Tibial artery (tissue), 4 donors: Measurements from ENCODE around the gene SUPT6H.

Experiments used
- DNase-seq, 2 donors: peaks; one replicate each; pipeline ENCODE4 v3.0.0-alpha.2; 2019
- H3K27ac ChIP-seq, 2 donors: fragments of 200-600 bp; sonication (generic) in 1 of 2; 1 replicate in 1 of 2; 2 replicates in 1 of 2; pipeline ENCODE4 v1.5.1; 2018 to 2019; ENCODE audit warnings: mild to moderate bottlenecking in 1 of 2
- H3K27me3 ChIP-seq, 2 donors: fragments of 200-600 bp; sonication (generic) in 1 of 2; one replicate each; pipeline versions ENCODE4 v1.5.1 to v1.6.0; 2016 to 2019
- H3K36me3 ChIP-seq, 3 donors: fragments of 200-600 bp; sonication (generic) in 2 of 3; one replicate each; pipeline ENCODE4 v1.5.1; 2016 to 2019; ENCODE audit warnings: mild to moderate bottlenecking in 2 of 3
- H3K4me1 ChIP-seq, 4 donors: fragments of 200-600 bp; sonication (generic) in 2 of 4; 1 replicate in 3 of 4; 2 replicates in 1 of 4; pipeline ENCODE4 v1.5.1; 2016 to 2019
- H3K4me3 ChIP-seq, 2 donors: fragments of 200-600 bp; sonication (generic) in 1 of 2; 1 replicate in 1 of 2; 2 replicates in 1 of 2; pipeline ENCODE4 v1.5.1; 2018 to 2019; ENCODE audit warnings: mild to moderate bottlenecking in 2 of 2
- H3K9me3 ChIP-seq, 3 donors: fragments of 200-600 bp; sonication (generic) in 1 of 3; one replicate each; pipeline ENCODE4 v1.5.1; 2016 to 2019
- intact Hi-C: fragments of 100-400 bp; cut with DNase I; formaldehyde crosslinking; loops from one replicate; pipeline ENCODE4 v1.15.0; 2023; ENCODE audit warnings: low total_unique reads
- TF ChIP-seq, protein P1 (sequence below), 2 experiments: fragments of 200-600 bp in 1 of 2; fragments of 450-650 bp in 1 of 2; IDR thresholded peaks; one replicate each; pipeline ENCODE4 v1.5.1; 2017 to 2019; ENCODE audit warnings: antibody characterized with exemption in 2 of 2, mild to moderate bottlenecking in 1 of 2, moderate library complexity in 1 of 2

SUPT6H gene

DNA sequence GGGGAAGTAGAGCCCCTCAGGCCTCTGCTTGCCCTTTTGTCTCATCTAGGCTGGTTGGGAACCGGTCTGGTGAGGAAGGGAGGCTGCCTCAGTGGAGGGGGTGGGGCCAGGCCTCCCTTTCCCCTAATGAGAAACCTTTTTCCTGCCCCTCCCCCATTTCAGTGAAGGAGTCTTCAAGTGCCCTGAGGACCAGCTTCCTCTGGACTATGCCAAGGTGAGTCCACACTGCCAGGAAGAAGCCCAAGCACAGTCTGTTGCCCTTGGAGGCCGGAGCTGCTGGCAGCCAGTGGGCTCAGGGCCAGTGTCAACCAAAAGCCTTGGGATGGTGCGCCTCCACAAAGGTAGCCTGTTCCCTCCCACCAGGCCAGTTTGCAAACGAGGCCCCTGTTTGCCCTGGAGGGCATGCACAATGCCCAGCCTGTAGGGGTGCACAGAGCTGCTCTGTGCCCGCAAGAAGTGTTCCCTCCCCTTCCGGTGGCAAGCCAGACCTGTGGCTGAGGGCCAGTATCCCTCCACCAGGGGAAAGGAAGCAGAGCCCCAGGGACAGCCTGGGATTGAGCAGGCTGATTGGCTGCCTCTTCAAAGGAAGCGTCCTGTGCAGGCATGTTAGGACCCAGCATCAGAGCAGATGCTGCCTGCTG, 85.2 kb downstream of the SUPT6H start:
- Histone ChIP-seq H3K36me3 (peaks cover 0 to 26% (median 23%) of the 10 kb centered on the region in 3 donors), H3K4me1 (peaks cover 0 to 76% (median 47%) of the 10 kb centered on the region in 4 donors), H3K9me3 (no peaks in the 10 kb centered on the region), H3K27me3 (no peaks in the 10 kb centered on the region), H3K4me3 (no peak overlapping the region), H3K27ac (peak overlapping the region; percentile 81 to 83)
- TF ChIP-seq, protein P1, sequence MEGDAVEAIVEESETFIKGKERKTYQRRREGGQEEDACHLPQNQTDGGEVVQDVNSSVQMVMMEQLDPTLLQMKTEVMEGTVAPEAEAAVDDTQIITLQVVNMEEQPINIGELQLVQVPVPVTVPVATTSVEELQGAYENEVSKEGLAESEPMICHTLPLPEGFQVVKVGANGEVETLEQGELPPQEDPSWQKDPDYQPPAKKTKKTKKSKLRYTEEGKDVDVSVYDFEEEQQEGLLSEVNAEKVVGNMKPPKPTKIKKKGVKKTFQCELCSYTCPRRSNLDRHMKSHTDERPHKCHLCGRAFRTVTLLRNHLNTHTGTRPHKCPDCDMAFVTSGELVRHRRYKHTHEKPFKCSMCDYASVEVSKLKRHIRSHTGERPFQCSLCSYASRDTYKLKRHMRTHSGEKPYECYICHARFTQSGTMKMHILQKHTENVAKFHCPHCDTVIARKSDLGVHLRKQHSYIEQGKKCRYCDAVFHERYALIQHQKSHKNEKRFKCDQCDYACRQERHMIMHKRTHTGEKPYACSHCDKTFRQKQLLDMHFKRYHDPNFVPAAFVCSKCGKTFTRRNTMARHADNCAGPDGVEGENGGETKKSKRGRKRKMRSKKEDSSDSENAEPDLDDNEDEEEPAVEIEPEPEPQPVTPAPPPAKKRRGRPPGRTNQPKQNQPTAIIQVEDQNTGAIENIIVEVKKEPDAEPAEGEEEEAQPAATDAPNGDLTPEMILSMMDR (IDR thresholded peaks at IDR 0.05): no peak
- peak in 1 of 2 donors; percentile 75 for DNase-seq
- intact Hi-C loops: loop anchor here (10.0 kb wide), 1 partner anchor 58 kb away; no protein-coding TSS in a partner anchor

DNA sequence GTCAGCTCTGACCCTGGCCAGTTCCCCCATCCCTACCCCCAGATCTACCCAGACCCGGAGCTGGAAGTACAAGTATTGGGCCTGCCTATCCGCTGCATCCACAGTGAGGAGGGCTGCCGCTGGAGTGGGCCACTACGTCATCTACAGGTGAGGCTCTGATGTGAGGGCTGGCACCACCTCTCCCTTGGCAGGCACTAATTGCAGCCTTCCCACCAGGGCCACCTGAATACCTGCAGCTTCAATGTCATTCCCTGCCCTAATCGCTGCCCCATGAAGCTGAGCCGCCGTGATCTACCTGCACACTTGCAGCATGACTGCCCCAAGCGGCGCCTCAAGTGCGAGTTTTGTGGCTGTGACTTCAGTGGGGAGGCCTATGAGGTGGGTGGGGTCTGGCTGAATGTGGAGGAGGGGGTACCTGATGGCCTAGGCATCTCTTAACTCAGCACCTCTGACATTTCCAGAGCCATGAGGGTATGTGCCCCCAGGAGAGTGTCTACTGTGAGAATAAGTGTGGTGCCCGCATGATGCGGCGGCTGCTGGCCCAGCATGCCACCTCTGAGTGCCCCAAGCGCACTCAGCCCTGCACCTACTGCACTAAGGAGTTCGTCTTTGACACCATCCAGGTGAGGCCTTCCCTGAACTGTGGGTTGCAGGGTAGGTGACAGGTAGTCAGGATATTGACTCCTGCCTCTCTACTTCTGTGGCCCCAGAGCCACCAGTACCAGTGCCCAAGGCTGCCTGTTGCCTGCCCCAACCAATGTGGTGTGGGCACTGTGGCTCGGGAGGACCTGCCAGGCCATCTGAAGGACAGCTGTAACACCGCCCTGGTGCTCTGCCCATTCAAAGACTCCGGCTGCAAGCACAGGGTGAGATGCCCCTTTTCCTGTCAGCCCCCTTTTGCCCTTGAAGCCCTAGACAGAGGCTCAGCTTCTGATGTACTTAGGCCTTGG, 86.1 kb downstream of the SUPT6H start:
- peaks cover 0 to 67% (median 41%) of the 10 kb centered on the region in 4 donors for H3K4me1 ChIP-seq
- no peak overlapping the region for H3K27ac ChIP-seq
- H3K4me3 ChIP-seq: no peak overlapping the region
- no peaks in the 10 kb centered on the region for H3K27me3 ChIP-seq
- H3K9me3 ChIP-seq: no peaks in the 10 kb centered on the region
- intact Hi-C loops: loop anchor here (1.0 to 10.0 kb wide), 2 partner anchors 21 to 57 kb away; no protein-coding TSS in a partner anchor
- peaks cover 0 to 26% (median 23%) of the 10 kb centered on the region in 3 donors for H3K36me3 ChIP-seq
- TF ChIP-seq, protein P1 (IDR thresholded peaks at IDR 0.05): no peak
- no peak for DNase-seq

DNA sequence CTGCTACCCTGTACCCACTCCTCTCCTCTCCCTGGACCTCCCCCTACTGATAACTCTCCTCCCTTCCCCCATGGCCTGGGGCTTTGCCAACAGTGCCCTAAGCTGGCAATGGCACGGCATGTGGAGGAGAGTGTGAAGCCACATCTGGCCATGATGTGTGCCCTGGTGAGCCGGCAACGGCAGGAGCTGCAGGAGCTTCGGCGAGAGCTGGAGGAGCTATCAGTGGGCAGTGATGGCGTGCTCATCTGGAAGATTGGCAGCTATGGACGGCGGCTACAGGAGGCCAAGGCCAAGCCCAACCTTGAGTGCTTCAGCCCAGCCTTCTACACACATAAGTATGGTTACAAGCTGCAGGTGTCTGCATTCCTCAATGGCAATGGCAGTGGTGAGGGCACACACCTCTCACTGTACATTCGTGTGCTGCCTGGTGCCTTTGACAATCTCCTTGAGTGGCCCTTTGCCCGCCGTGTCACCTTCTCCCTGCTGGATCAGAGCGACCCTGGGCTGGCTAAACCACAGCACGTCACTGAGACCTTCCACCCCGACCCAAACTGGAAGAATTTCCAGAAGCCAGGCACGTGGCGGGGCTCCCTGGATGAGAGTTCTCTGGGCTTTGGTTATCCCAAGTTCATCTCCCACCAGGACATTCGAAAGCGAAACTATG, 87.0 kb downstream of the SUPT6H start:
- H3K4me1 ChIP-seq: peaks cover 0 to 62% (median 38%) of the 10 kb centered on the region in 4 donors
- H3K27ac ChIP-seq: peak overlapping the region in 1 of 2 donors; percentile 14
- TF ChIP-seq, protein P1 (IDR thresholded peaks at IDR 0.05): no peak
- intact Hi-C loops: loop anchor here (1.0 to 10.0 kb wide), 2 partner anchors 22 to 56 kb away; no protein-coding TSS in a partner anchor
- no peaks in the 10 kb centered on the region for H3K27me3 ChIP-seq
- no peaks in the 10 kb centered on the region for H3K9me3 ChIP-seq
- H3K4me3 ChIP-seq: no peak overlapping the region
- DNase-seq: no peak
- peaks cover 0 to 26% (median 23%) of the 10 kb centered on the region in 3 donors for H3K36me3 ChIP-seq

DNA sequence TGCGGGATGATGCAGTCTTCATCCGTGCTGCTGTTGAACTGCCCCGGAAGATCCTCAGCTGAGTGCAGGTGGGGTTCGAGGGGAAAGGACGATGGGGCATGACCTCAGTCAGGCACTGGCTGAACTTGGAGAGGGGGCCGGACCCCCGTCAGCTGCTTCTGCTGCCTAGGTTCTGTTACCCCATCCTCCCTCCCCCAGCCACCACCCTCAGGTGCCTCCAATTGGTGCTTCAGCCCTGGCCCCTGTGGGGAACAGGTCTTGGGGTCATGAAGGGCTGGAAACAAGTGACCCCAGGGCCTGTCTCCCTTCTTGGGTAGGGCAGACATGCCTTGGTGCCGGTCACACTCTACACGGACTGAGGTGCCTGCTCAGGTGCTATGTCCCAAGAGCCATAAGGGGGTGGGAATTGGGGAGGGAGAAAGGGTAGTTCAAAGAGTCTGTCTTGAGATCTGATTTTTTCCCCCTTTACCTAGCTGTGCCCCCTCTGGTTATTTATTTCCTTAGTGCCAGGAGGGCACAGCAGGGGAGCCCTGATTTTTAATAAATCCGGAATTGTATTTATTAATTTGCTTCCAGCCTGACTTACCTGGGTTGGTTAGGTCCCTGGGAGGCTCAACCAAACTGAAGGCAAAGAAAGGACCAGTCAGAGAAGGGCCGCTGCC, 87.6 kb downstream of the SUPT6H start:
- peaks cover 0 to 55% (median 31%) of the 10 kb centered on the region in 4 donors for H3K4me1 ChIP-seq
- H3K27me3 ChIP-seq: no peaks in the 10 kb centered on the region
- peak overlapping the region in 1 of 2 donors; percentile 14 for H3K27ac ChIP-seq
- H3K36me3 ChIP-seq: peaks cover 0 to 26% (median 23%) of the 10 kb centered on the region in 3 donors
- DNase-seq: no peak
- H3K9me3 ChIP-seq: no peaks in the 10 kb centered on the region
- intact Hi-C loops: loop anchor here (10.0 kb wide), 1 partner anchor 55 kb away; no protein-coding TSS in a partner anchor
- no peak overlapping the region for H3K4me3 ChIP-seq
- TF ChIP-seq, protein P1 (IDR thresholded peaks at IDR 0.05): no peak
